ENCODE measurements around the gene MILR1.
"Not testable (repeated sequence)": the region's sequence is repeated elsewhere in the genome, so short reads cannot be mapped to it uniquely, and the experiment has no call there.

The MILR1 gene

DNA sequence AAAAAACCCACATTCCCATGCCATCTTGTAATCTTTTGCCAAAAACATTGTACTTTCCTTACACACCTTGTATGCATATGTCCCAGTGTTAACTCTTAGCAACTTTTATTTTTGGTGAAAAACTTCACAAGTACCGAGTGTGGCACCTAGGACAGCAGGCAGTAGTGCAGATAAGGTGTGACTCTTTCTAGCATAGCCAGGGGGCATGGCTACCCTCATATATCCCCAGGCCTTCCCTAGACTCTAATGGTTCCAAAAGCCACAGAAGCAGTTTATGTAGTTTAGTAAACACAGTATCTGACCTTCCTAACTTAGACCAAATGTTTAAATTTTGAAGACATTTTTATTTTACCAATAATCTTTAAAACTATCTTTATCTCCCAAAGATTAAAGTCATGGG, 20.5 kb upstream of the MILR1 start:
- no peak for DNase-seq (ENCODE audit: low read depth in 2 of 2)

DNA sequence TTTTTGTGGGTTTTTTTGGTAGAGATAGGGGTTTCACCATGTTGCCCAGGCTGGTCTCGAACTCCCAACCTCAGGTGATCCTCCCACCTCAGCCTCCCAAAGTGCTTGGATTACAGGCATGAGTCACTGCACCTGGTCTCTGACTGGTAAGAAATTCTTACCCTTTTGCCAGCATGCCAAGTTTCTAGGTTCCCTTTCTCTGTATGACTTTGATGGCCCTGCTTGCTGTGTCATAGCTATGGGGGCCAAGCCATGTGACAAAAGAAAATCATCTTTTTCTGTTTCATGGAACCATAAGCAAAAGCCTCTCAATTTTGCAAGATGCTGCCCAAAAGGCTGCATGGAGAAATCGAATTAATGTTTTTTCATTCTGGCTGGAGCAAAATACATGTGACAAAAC, 18.9 kb upstream of the MILR1 start:
- not testable (repeated sequence) for DNase-seq (ENCODE audit: low read depth in 2 of 2)

DNA sequence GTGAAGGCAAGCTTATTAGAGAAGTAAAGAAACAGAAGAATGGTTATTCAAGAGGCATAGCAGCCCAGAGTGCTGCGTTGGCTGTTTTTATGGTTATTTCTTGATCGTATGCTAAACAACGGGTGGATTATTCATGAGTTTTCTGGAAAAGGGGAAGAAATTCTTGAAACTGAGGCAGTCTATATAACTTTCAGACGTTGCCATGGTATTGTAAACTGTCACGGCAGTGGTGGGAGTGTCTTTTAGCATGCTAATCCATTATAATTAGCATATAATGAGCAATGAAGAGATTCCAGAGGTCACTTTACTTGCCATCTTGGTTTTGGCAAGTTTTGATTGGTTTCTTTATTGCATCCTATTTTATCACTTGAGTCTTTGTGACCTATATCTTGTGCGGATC, 17.4 kb upstream of the MILR1 start:
- DNase-seq (ENCODE audit: low read depth in 2 of 2): no peak

- DNase-seq (ENCODE audit: low read depth in 2 of 2): no peak
These were observed 10.9 kb upstream of the MILR1 start for GRCh38 chr17:64437944-64438525.

- not testable (repeated sequence) for DNase-seq (ENCODE audit: low read depth in 2 of 2)
These were observed 9.4 kb upstream of the MILR1 start for GRCh38 chr17:64439521-64439920.

- no peak for DNase-seq (ENCODE audit: low read depth in 2 of 2)
These were observed 9.0 kb upstream of the MILR1 start for GRCh38 chr17:64439956-64440355.

DNA sequence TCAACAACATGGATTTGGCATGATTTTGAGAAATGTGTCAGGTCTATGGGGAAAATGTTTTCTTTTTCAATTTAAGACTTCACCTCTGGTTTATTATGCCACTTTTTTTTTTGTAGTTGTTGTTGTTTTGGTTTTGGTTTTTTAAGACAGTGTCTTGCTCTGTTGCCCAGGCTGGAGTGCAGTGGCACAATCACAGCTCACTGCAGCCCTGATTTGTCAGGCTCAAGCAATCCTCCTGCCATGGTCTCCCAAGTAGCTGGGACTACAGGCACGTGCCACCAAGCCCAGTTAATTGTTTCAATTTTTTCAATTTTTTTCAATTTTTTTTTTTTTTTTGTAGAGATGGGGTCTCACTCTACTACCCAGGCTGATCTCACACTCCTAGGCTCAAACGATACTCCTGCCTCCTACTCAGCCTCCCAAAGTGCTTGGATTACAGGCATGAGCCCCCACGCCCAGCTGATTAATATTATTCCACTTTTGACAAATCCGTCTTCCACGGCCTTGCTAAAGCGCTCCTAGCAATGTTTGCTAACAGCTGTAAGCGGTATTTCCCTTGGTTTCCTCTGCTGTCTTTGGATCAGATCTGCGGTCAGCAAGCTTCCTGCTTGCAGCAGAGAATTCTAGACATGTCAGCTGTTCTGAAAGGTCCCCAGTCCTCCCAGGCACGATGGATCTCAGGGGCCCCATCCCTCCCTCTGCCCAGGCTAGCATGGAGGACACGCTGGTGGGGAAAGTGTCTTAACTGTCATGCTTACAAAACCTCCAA, 7.0 kb upstream of the MILR1 start:
- DNase-seq (ENCODE audit: low read depth in 2 of 2): no peak

DNA sequence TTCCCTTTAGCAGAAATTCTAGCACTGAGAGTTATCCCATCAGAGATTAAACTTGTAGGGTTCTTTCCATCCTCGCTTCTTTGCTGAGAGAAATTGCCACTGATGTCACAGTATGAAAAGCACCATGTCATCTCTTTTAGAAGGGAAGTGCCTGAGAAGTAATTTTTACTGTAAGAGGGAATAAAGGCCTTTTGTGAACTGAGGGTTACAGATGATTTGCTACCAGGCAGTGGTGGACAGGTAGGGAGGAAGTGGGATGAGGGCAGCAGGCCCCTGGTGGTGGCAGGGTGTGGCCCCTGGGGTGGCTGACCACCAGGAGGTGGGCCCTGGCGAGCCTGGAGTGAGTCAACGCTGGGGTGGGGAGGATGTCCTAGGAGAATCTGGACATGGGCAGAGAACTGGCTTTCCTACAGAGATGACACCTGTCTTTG, 6.4 kb upstream of the MILR1 start:
- no peak for DNase-seq (ENCODE audit: low read depth in 2 of 2)

GRCh38 chr17:64443086-64443760, 5.7 kb upstream of the MILR1 start:
- DNase-seq (ENCODE audit: low read depth in 2 of 2): no peak

- DNase-seq (ENCODE audit: low read depth in 2 of 2): no peak
These were observed 1.4 kb upstream of the MILR1 start for GRCh38 chr17:64447526-64447925.

- DNase-seq (ENCODE audit: low read depth in 2 of 2): no peak
These were observed 630 bp downstream of the MILR1 start for GRCh38 chr17:64449545-64449944.

GRCh38 chr17:64455993-64456885, 7.3 kb downstream of the MILR1 start:
- no peak for DNase-seq (ENCODE audit: low read depth in 2 of 2)

DNA sequence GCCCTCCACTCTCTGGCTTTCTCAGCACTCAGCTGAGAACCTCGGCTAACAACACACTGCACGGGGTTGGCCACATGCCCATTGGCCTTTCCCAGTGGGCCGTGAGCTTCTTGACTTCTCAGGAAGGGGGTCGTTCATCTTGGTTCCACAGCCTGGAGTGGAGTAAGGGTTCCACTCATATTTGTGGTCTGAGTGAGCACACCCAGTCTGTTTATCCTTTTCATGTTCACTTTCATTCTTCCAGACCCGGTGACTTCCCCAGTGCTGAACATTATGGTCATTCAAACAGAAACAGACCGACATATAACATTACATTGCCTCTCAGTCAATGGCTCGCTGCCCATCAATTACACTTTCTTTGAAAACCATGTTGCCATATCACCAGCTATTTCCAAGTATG, 8.2 kb downstream of the MILR1 start:
- DNase-seq (ENCODE audit: low read depth in 2 of 2): no peak

GRCh38 chr17:64458756-64459155, 9.8 kb downstream of the MILR1 start:
- no peak for DNase-seq (ENCODE audit: low read depth in 2 of 2)

DNA sequence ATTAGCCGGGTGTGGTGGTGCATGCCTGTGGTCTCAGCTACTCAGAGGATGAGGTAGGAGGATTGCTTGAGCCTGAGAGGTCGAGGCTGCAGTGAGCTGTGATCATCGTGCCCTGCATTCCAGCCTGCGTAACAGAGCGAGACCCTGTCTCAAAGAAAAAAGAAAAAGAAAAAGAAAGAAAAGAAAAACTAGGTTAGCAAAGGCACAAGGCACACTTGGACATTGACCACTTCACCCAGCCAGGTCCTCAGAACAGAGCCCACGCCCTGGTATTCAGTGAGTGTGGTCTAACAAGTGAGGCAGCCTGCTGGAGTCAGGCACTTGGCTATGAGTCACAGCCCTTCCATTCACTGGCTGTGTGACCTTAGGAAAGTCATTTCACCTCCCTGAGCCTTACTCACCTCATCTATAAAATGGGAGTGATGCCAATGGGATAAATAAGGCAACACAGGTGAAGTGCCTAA, 10.4 kb downstream of the MILR1 start:
- no peak for DNase-seq (ENCODE audit: low read depth in 2 of 2)

DNA sequence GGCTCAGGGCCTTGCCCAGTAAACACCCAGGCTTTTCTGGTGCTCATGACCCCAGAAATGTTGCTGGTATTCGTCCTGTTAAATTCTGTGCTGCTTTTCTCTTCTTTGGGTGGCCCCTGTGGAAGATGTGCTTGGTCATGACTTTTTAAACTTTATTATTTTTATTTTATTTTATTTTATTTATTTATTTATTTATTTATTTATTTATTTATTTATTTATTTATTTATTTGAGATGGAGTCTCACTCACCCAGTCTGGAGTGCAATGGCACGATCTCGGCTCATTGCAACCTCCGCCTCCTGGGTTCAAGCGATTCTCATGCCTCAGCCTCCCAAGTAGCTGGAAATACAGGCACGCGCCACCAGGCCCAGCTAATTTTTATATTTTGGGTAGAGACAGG, 10.9 kb downstream of the MILR1 start:
- not testable (repeated sequence) for DNase-seq (ENCODE audit: low read depth in 2 of 2)

GRCh38 chr17:64460955-64461354, 12.0 kb downstream of the MILR1 start:
- no peak for DNase-seq (ENCODE audit: low read depth in 2 of 2)

DNA sequence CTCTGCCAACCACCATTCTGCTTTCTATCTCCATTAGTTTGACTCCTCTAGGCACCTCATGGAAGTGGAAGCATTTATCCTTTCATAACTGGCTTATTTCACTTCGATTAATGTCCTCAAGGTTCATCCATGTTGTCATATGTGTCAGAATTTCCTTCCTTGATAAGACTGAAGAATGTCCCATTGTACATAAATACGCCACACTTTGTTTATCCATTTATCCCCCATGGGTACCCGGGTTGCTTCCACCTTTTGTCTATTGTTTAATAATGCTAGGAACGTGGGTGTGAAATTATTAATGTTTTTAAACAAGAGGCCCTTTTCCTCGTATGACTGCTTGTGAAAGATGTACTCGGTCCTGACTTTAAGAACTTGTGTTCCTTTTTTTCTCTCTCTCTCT, 12.9 kb downstream of the MILR1 start:
- no peak for DNase-seq (ENCODE audit: low read depth in 2 of 2)

DNA sequence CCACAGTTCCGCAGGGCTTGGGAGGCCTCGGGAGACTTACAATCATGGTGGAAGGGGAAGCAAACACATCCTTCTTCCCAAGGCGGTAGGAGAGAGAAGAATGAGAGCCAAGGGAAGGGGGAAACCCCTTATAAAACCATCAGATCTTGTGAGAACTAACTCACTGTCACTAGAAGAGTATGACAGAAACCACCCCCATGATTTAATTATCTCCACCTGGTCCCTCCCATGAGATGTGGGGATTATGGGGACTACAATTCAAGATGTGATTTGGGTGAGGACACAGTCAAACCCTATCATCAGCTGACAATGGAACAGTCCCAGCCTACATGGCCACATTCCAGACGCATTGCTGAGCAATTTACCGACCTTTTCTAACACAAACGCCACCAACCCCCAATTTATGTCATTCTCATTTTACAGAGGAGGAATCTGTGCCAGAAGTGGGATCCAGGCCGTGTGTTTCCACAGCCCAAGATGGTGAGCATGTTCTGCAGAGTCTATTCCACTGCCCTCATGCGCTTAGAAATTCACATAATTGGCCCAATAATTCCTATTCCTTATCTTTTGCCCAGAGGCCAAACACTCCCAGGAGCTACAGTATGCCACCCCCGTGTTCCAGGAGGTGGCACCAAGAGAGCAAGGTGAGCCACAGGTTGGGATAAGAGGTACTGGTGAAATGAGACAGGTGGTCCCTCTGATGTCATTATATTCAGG, 17.3 kb downstream of the MILR1 start:
- no peak for DNase-seq (ENCODE audit: low read depth in 2 of 2)

DNA sequence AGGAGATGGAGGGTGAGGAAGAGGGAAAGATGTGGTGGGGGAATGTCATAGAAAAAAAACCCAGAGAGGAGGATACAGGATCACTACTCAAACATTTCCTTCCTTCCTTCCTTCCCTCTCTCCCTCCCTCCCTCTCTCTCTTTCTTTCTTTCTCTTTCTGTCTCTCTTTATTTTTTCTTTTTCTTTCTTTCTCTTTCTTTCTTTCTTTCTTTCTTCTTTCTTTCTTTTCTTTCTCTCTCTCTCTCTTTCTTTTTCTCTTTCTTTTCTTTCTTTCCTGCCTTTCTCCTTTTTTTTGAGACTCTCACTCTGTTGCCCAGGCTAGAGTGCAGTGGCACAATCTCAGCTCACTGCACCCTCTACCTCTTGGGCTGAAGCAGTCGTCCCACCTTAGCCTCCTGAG, 17.9 kb downstream of the MILR1 start:
- DNase-seq (ENCODE audit: low read depth in 2 of 2): not testable (repeated sequence)

GRCh38 chr17:64470625-64471024, 21.7 kb downstream of the MILR1 start:
- no peak for DNase-seq (ENCODE audit: low read depth in 2 of 2)
